B cell (primary cell): ENCODE results near the gene CH25H. TPM values are rescaled to one million over a fixed set of nuclear protein-coding genes. Genes with fewer than 3 reads are reported as not detected.

Source experiments
- ATAC-seq: fragments of 200-7000 bp; cut with Tn5 transposase; one replicate; pipeline ENCODE4 v1.10.0; 2021; ENCODE audit warnings: low read depth, mild to moderate bottlenecking, moderate number of reproducible peaks, moderate library complexity
- CTCF ChIA-PET: fragments of 350-600 bp; sonication (Branson Sonifier 250); formaldehyde crosslinking; loops from one replicate; lab custom pipeline; 2021; ENCODE audit warnings: antibody characterized with exemption, inconsistent platforms; lab: Charles Lee
- POLR2A ChIA-PET: fragments of 350-600 bp; sonication (Branson Sonifier 250); formaldehyde crosslinking; loops from one replicate; lab custom pipeline; 2021; ENCODE audit warnings: antibody characterized with exemption; lab: Charles Lee
- DNase-seq: peaks from one replicate; pipeline ENCODE4 v3.0.0; 2013
- H2AFZ ChIP-seq: 2 replicates; pipeline ENCODE4 v1.6.1; 2012; ENCODE audit warnings: mild to moderate bottlenecking, low read depth, low read length; ENCODE audit not compliant: insufficient read depth, poor library complexity, severe bottlenecking
- H3K27ac ChIP-seq, 2 donors: 1 replicate in 1 of 2; 2 replicates in 1 of 2; pipeline ENCODE4 v1.5.1; 2012 to 2013; ENCODE audit warnings: low read length in 2 of 2, mild to moderate bottlenecking in 2 of 2, moderate library complexity in 1 of 2
- H3K27me3 ChIP-seq, 4 experiments: fragments of 200-600 bp in 1 of 4; sonication (generic) in 1 of 4; replicated peaks in 1 of 4; 1 replicate in 2 of 4; 2 replicates in 2 of 4; pipeline versions ENCODE4 v1.6.1 to v1.7.0; 2013 to 2016; ENCODE audit warnings: low read length in 3 of 4, mild to moderate bottlenecking in 2 of 4, mixed read lengths in 1 of 4, moderate library complexity in 1 of 4; ENCODE audit not compliant: insufficient read depth in 4 of 4, control insufficient read depth in 3 of 4; ENCODE audit errors: control extremely low read depth in 1 of 4
- H3K36me3 ChIP-seq, 2 experiments: replicated peaks in 1 of 2; 1 replicate in 1 of 2; 2 replicates in 1 of 2; pipeline versions ENCODE4 v1.6.1 to v1.7.1; 2013; ENCODE audit warnings: low read length in 1 of 2; ENCODE audit not compliant: insufficient read depth in 2 of 2, control insufficient read depth in 1 of 2; ENCODE audit errors: control extremely low read depth in 1 of 2, extremely low read depth in 1 of 2
- H3K4me1 ChIP-seq, 2 donors: fragments of 200-600 bp in 1 of 2; sonication (generic) in 1 of 2; 1 replicate in 1 of 2; 2 replicates in 1 of 2; pipeline versions ENCODE4 v1.5.1 to v1.6.1; 2013 to 2017; ENCODE audit warnings: low read length in 2 of 2; ENCODE audit not compliant: control insufficient read depth in 2 of 2, insufficient read depth in 2 of 2
- H3K4me2 ChIP-seq: replicated peaks from 2 replicates; pipeline ENCODE3; 2012; ENCODE audit warnings: mild to moderate bottlenecking, low read depth, low read length; ENCODE audit not compliant: poor library complexity, severe bottlenecking
- H3K4me3 ChIP-seq, 5 experiments: fragments of 200-600 bp in 1 of 5; sonication (generic) in 1 of 5; 1 replicate in 3 of 5; 2 replicates in 2 of 5; pipeline versions ENCODE4 v1.5.1 to v1.7.0; 2011 to 2016; ENCODE audit warnings: low read length in 4 of 5, mild to moderate bottlenecking in 4 of 5, low read depth in 2 of 5, control low read depth in 1 of 5, moderate library complexity in 1 of 5; ENCODE audit not compliant: insufficient read depth in 1 of 5; ENCODE audit errors: control extremely low read depth in 1 of 5, extremely low read depth in 1 of 5
- H3K79me2 ChIP-seq: fragments of 200-600 bp; sonication (generic); one replicate; pipeline ENCODE4 v1.6.0; 2016; ENCODE audit warnings: low read length; ENCODE audit not compliant: control insufficient read depth, insufficient read depth
- H3K9ac ChIP-seq: fragments of 200-600 bp; sonication (generic); 2 replicates; pipeline ENCODE4 v1.6.1; 2017; ENCODE audit warnings: mild to moderate bottlenecking, low read length, moderate library complexity
- H3K9me3 ChIP-seq, 3 donors: one replicate each; pipeline versions ENCODE4 v1.6.1 to v1.7.1; 2013; ENCODE audit warnings: low read length in 2 of 3; ENCODE audit not compliant: control insufficient read depth in 2 of 3, insufficient read depth in 1 of 3; ENCODE audit errors: control extremely low read depth in 1 of 3
- H4K20me1 ChIP-seq: 2 replicates; pipeline ENCODE4 v1.6.0; 2012; ENCODE audit warnings: mild to moderate bottlenecking, low read length; ENCODE audit not compliant: insufficient read depth, control insufficient read depth, poor library complexity, severe bottlenecking
- H3K27ac Mint-ChIP-seq: one replicate; pipeline ENCODE4 v1.8.0; 2021; ENCODE audit warnings: mixed read lengths
- H3K27me3 Mint-ChIP-seq: one replicate; pipeline ENCODE4 v1.8.0; 2021; ENCODE audit warnings: mixed read lengths
- H3K4me1 Mint-ChIP-seq: one replicate; pipeline ENCODE4 v1.8.0; 2021; ENCODE audit warnings: mixed read lengths
- H3K4me3 Mint-ChIP-seq: one replicate; pipeline ENCODE4 v1.8.0; 2021; ENCODE audit warnings: mixed read lengths
- H3K9me3 Mint-ChIP-seq: one replicate; pipeline ENCODE4 v1.8.0; 2022; ENCODE audit warnings: mixed read lengths; ENCODE audit not compliant: insufficient read depth
- CTCF ChIP-seq: fragments of 200-600 bp; IDR thresholded peaks from one replicate; pipeline ENCODE4 v1.8.0; 2022; ENCODE audit warnings: antibody characterized with exemption, mild to moderate bottlenecking
- EZH2 ChIP-seq: IDR thresholded peaks from 2 replicates; pipeline ENCODE4 v1.6.1; 2012; ENCODE audit warnings: borderline replicate concordance, low read depth, mild to moderate bottlenecking, moderate library complexity, low read length; ENCODE audit not compliant: insufficient read depth, poor library complexity, severe bottlenecking
- WGBS: methylation state at CpG from one replicate; pipeline ENCODE4 v1.1.5; 2013; ENCODE audit warnings: missing lambda C conversion rate; ENCODE audit not compliant: insufficient coverage; 5-methylcytosine and 5-hydroxymethylcytosine counted together
- intact Hi-C: fragments of 100-400 bp; cut with micrococcal nuclease; formaldehyde crosslinking; loops from one replicate; pipeline ENCODE4 v1.10.0; 2022
- polyA plus RNA-seq: library from polyadenylated mRNA; depleted of rRNA; stranded (reverse); fragments of >200 nt; gene quantifications from 2 replicates; pipeline ENCODE4 v1.2.3, GENCODE V29; 2012
- total RNA-seq, 2 donors: library from RNA; stranded (reverse); fragments of 120-200 nt in 1 of 2; gene quantifications; 1 replicate in 1 of 2; 2 replicates in 1 of 2; pipeline versions ENCODE4 v1.2.3 to v1.2.4, GENCODE V29; 2013 to 2022

Gene CH25H
- total and polyA plus RNA-seq, 2 donors (not counting 1 experiment from before 2014, with no cell fraction given) = not detected

DNA sequence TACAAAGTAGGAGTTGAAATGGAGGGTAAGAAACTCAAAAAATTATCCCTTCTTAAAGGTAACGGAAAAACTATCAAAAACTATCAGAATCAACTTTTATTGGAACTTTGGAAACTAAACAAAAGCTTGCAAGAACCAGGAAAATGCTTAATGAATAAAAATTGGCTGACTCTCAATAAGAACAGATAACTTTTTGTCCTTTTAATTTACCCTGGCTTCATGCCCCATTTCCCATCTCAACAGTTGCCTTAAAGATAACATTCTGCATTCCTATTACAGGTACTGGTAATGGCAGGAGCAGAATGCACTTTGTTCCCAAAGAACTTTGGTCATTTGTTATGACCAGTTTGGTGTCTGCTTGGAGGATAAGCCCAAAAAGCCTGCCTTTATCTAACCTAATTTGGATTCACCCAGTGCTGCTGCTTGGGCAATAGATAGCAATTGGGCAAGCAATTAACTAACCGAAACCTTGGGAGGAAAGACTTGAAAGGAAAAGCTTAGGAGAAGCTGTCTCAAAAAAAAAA is 17.8 kb downstream of the CH25H start:
- no peak overlapping the region for H3K4me2 ChIP-seq
- CTCF ChIA-PET = interaction anchor here (0.6 kb wide), 1 partner anchor 180 kb away, joined by 3 read pairs; no protein-coding TSS in a partner anchor
- no peak overlapping the region for H2AFZ ChIP-seq
- peaks cover 15% of the 10 kb centered on the region for H3K4me1 Mint-ChIP-seq
- no peak for DNase-seq
- intact Hi-C loops = no loop called here
- H3K27ac ChIP-seq = no peak overlapping the region
- no CpG with 5 or more reads among the region's 2 CpGs for WGBS
- H3K27me3 ChIP-seq = no peaks in the 10 kb centered on the region
- ATAC-seq = no peak
- TF ChIP-seq EZH2 = no peak
- no peak for TF ChIP-seq CTCF
- peaks cover 2 to 7% of the 10 kb centered on the region in 2 donors for H3K4me1 ChIP-seq
- peaks cover 0 to 1% (median 0%) of the 10 kb centered on the region in 3 donors for H3K9me3 ChIP-seq
- H4K20me1 ChIP-seq = no peaks in the 10 kb centered on the region
- no peak overlapping the region for H3K4me3 ChIP-seq
- no peak overlapping the region for H3K27ac Mint-ChIP-seq
- no peaks in the 10 kb centered on the region for H3K79me2 ChIP-seq
- H3K4me3 Mint-ChIP-seq = no peak overlapping the region
- peaks cover 27% of the 10 kb centered on the region for H3K27me3 Mint-ChIP-seq
- H3K9ac ChIP-seq = no peak overlapping the region
- H3K9me3 Mint-ChIP-seq = no peaks in the 10 kb centered on the region
- POLR2A ChIA-PET = no interaction called here
- H3K36me3 ChIP-seq = no peaks in the 10 kb centered on the region

GRCh38 chr10:89185658-89186057 is 21.5 kb downstream of the CH25H start:
- peaks cover 2 to 10% of the 10 kb centered on the region in 2 donors for H3K4me1 ChIP-seq
- TF ChIP-seq EZH2 (no peak), CTCF (no peak)
- no peak overlapping the region for H3K4me2 ChIP-seq
- H3K36me3 ChIP-seq = no peaks in the 10 kb centered on the region
- H2AFZ ChIP-seq = no peak overlapping the region
- H3K79me2 ChIP-seq = no peaks in the 10 kb centered on the region
- ATAC-seq (no peak), DNase-seq (no peak)
- Mint-ChIP-seq H3K27ac (no peak overlapping the region), H3K4me3 (no peak overlapping the region), H3K4me1 (peaks cover 19% of the 10 kb centered on the region), H3K27me3 (peaks cover 17% of the 10 kb centered on the region), H3K9me3 (no peaks in the 10 kb centered on the region)
- H3K27ac ChIP-seq = no peak overlapping the region
- intact Hi-C loops = no loop called here
- ChIA-PET CTCF (no interaction called here), POLR2A (no interaction called here)
- H3K9me3 ChIP-seq = peaks cover 0 to 1% (median 0%) of the 10 kb centered on the region in 3 donors
- H3K9ac ChIP-seq = no peak overlapping the region
- H4K20me1 ChIP-seq = no peaks in the 10 kb centered on the region
- peaks cover 0 to 3% (median 0%) of the 10 kb centered on the region in 4 experiments for H3K27me3 ChIP-seq
- H3K4me3 ChIP-seq = no peak overlapping the region
